Endothelial cell of umbilical vein (primary cell): ENCODE measurements around the gene PAN3. TPM values are rescaled to one million over a fixed set of nuclear protein-coding genes. Genes with fewer than 3 reads are reported as not detected.

Experiments
- BruUV-seq: library from RNA; stranded (reverse); fragments of 400-500 nt; replicated peaks from 2 replicates; lab custom pipeline; 2021; lab: Mats Ljungman, UMichigan
- CTCF ChIA-PET: fragments of 300-600, 350-600 bp; sonication (Branson Sonifier 250); formaldehyde crosslinking; loops from one replicate; lab custom pipeline; 2021; ENCODE audit warnings: antibody characterized with exemption, inconsistent platforms; lab: Charles Lee
- POLR2A ChIA-PET: fragments of 300-600, 350-600 bp; sonication (Branson Sonifier 250); formaldehyde crosslinking; loops from one replicate; lab custom pipeline; 2021; ENCODE audit warnings: antibody characterized with exemption, inconsistent platforms; lab: Charles Lee
- DNase-seq: peaks from one replicate; pipeline ENCODE4 v3.0.0-alpha.2; 2011; ENCODE audit warnings: low read depth, low spot score
- FAIRE-seq: peaks from 2 replicates; lab custom pipeline; 2011; peaks lifted over from hg19 to GRCh38; lab: Jason Lieb, UNC
- H2AFZ ChIP-seq: 2 replicates; pipeline ENCODE4 v1.6.0; 2012; ENCODE audit warnings: low read depth, low read length, control low read depth, inconsistent platforms
- H3K27ac ChIP-seq: 2 replicates; pipeline ENCODE4 v1.5.1; 2011; ENCODE audit warnings: low read depth, mild to moderate bottlenecking, control low read depth, low read length, moderate library complexity; ENCODE audit not compliant: insufficient read depth
- H3K27me3 ChIP-seq, 2 experiments: 2 replicates each; pipeline versions ENCODE4 v1.6.0 to v1.6.1; 2011; ENCODE audit warnings: low read length in 2 of 2, mixed read lengths in 1 of 2; ENCODE audit not compliant: control insufficient read depth in 2 of 2, insufficient read depth in 2 of 2
- H3K36me3 ChIP-seq, 2 experiments: 2 replicates in 1 of 2; 3 replicates in 1 of 2; pipeline ENCODE4 v1.5.1; 2011; ENCODE audit warnings: low read length in 2 of 2, mild to moderate bottlenecking in 1 of 2, moderate library complexity in 1 of 2; ENCODE audit not compliant: control insufficient read depth in 2 of 2, insufficient read depth in 2 of 2; ENCODE audit errors: extremely low read depth in 1 of 2
- H3K4me1 ChIP-seq: 3 replicates; pipeline ENCODE4 v1.5.1; 2011; ENCODE audit warnings: mild to moderate bottlenecking, low read length; ENCODE audit not compliant: control insufficient read depth, insufficient read depth; ENCODE audit errors: extremely low read depth
- H3K4me2 ChIP-seq: 2 replicates; pipeline ENCODE4 v1.6.1; 2011; ENCODE audit warnings: low read length, control low read depth, mixed read lengths; ENCODE audit not compliant: insufficient read depth
- H3K4me3 ChIP-seq, 3 experiments: fragments of 200-600 bp in 1 of 3; sonication (generic), shearing (Covaris generic) in 1 of 3; replicated peaks in 1 of 3; 2 replicates each; pipeline ENCODE4 v1.5.1; 2011 to 2016; ENCODE audit warnings: control low read depth in 3 of 3, low read length in 3 of 3, mild to moderate bottlenecking in 2 of 3, inconsistent platforms in 1 of 3, low read depth in 1 of 3, moderate library complexity in 1 of 3; ENCODE audit not compliant: insufficient read depth in 1 of 3
- H3K79me2 ChIP-seq: 2 replicates; pipeline ENCODE4 v1.6.0; 2012; ENCODE audit warnings: low read length, inconsistent platforms; ENCODE audit not compliant: control insufficient read depth, insufficient read depth
- H3K9ac ChIP-seq: replicated peaks from 2 replicates; pipeline ENCODE3; 2011; ENCODE audit warnings: low read length, control low read depth; ENCODE audit not compliant: insufficient read depth; ENCODE audit errors: extremely low read depth
- H3K9me1 ChIP-seq: replicated peaks from 3 replicates; pipeline ENCODE4 v1.6.0; 2011; ENCODE audit warnings: mild to moderate bottlenecking, low read length; ENCODE audit not compliant: control insufficient read depth, insufficient read depth; ENCODE audit errors: extremely low read depth
- H3K9me3 ChIP-seq: replicated peaks from 2 replicates; pipeline ENCODE4 v1.5.1; 2012; ENCODE audit warnings: low read length, inconsistent platforms; ENCODE audit not compliant: control insufficient read depth, insufficient read depth
- H4K20me1 ChIP-seq: replicated peaks from 2 replicates; pipeline ENCODE3; 2011; ENCODE audit warnings: mild to moderate bottlenecking, low read length; ENCODE audit not compliant: control insufficient read depth, insufficient read depth; ENCODE audit errors: extremely low read depth
- EZH2 ChIP-seq: IDR thresholded peaks from 2 replicates; pipeline ENCODE4 v1.6.1; 2012; ENCODE audit warnings: borderline replicate concordance, low read depth, mild to moderate bottlenecking, moderate library complexity, low read length, inconsistent platforms; ENCODE audit not compliant: severe bottlenecking
- FOS ChIP-seq: IDR thresholded peaks from 2 replicates; pipeline ENCODE4 v1.6.1; 2011; ENCODE audit warnings: mild to moderate bottlenecking, low read length, moderate library complexity, borderline replicate concordance; ENCODE audit not compliant: insufficient read depth
- GATA2 ChIP-seq: IDR thresholded peaks from 2 replicates; pipeline ENCODE4 v1.7.0; 2011; ENCODE audit warnings: low read depth, mild to moderate bottlenecking, moderate library complexity, mixed read lengths, low read length; ENCODE audit not compliant: insufficient read length, insufficient read depth
- JUN ChIP-seq: IDR thresholded peaks from 2 replicates; pipeline ENCODE4 v1.6.1; 2011; ENCODE audit warnings: borderline replicate concordance, low read depth; ENCODE audit not compliant: insufficient read length, insufficient read depth
- MYC ChIP-seq: IDR thresholded peaks from one replicate; pipeline ENCODE4 v1.6.1; 2011; ENCODE audit warnings: mild to moderate bottlenecking, low read depth, low read length
- POLR2A ChIP-seq: IDR thresholded peaks from 2 replicates; pipeline ENCODE4 v1.6.1; 2012; ENCODE audit warnings: low read depth, mild to moderate bottlenecking, control low read depth, low read length
- POLR2AphosphoS5 ChIP-seq: IDR thresholded peaks from 2 replicates; pipeline ENCODE4 v1.6.1; 2012; ENCODE audit warnings: low read depth, mild to moderate bottlenecking, control low read depth, low read length, moderate library complexity; ENCODE audit not compliant: insufficient read depth
- dilution Hi-C: fragments of 300-500 bp; cut with MboI; formaldehyde crosslinking; loops from one replicate; pipeline ENCODE4 v1.15.0; 2019; ENCODE audit warnings: low sequenced_read_pairs; ENCODE audit not compliant: extremely low pct_ligation_motif_present
- intact Hi-C: fragments of 100-400 bp; cut with micrococcal nuclease; formaldehyde crosslinking; loops from one replicate; pipeline ENCODE4 v1.10.0; 2022
- polyA plus RNA-seq, 4 experiments: library from polyadenylated mRNA; depleted of rRNA in 3 of 4; stranded (reverse) in 3 of 4; unstranded in 1 of 4; fragments of >200 nt; gene quantifications; 2 replicates each; pipeline versions ENCODE4 v1.2.1 to v1.2.3, GENCODE V29; 2011 to 2012; ENCODE audit warnings: missing spikeins in 1 of 4
- total RNA-seq: library from RNA; stranded (reverse); gene quantifications from 2 replicates; pipeline ENCODE4 v1.2.3, GENCODE V29; 2021
- TF ChIP-seq, protein P1 (sequence below), 2 donors: IDR thresholded peaks; 1 replicate in 1 of 2; 2 replicates in 1 of 2; pipeline ENCODE4 v1.5.1; 2011; ENCODE audit warnings: low read length in 2 of 2, mild to moderate bottlenecking in 2 of 2, moderate library complexity in 2 of 2, control low read depth in 1 of 2, inconsistent platforms in 1 of 2, low read depth in 1 of 2; ENCODE audit not compliant: insufficient read depth in 1 of 2; ENCODE audit errors: extremely low read depth in 1 of 2
- TF ChIP-seq, protein P2 (sequence below): IDR thresholded peaks from 2 replicates; pipeline ENCODE4 v1.6.1; 2011; ENCODE audit not compliant: insufficient read depth, insufficient read length

PAN3 gene
- total and polyA plus RNA-seq, 2 donors (not counting 3 experiments of a cell fraction or from before 2014, with no cell fraction given): 8.5 to 31.9 TPM

DNA sequence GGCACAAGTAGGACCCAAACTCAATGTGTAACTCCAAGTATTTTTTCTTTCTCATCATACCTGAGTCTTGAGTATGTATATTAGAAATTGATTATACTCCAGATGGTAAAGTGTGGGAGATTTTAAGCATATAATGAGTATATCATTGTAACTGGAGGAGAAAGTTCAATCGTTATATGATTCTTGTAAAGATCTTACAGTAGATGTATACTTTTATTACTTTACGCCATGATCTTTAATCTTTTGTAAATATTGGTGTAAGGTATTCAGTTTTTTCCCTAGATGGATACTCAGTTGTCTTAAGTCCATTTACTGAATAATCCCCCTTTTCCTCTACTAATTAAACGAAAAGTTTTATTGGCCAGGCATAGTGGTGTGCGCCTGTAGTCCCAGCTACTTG lies 25.2 kb downstream of the PAN3 start:
- H3K4me3 ChIP-seq: no peak overlapping the region
- POLR2A ChIA-PET: no interaction called here
- intact Hi-C loops: no loop called here

More for the DNA sequence above, 25.2 kb downstream of the PAN3 start:
- Histone ChIP-seq H3K9me3 (no peaks in the 10 kb centered on the region), H3K27me3 (no peaks in the 10 kb centered on the region), H3K27ac (no peak overlapping the region), H3K79me2 (peaks cover 51% of the 10 kb centered on the region), H3K36me3 (no peaks in the 10 kb centered on the region), H3K9me1 (no peaks in the 10 kb centered on the region), H3K4me2 (no peak overlapping the region), H2AFZ (no peak overlapping the region), H4K20me1 (peaks cover 14% of the 10 kb centered on the region), H3K9ac (no peak overlapping the region), H3K4me1 (peaks cover 2% of the 10 kb centered on the region)
- DNase-seq (no peak), FAIRE-seq (no peak)
- CTCF ChIA-PET: no interaction called here
- no peak for TF ChIP-seq MYC
- TF ChIP-seq POLR2A: no peak
- no peak for TF ChIP-seq FOS
- no peak for TF ChIP-seq JUN
- TF ChIP-seq GATA2: no peak
- no peak for TF ChIP-seq POLR2AphosphoS5
- TF ChIP-seq, protein P1, sequence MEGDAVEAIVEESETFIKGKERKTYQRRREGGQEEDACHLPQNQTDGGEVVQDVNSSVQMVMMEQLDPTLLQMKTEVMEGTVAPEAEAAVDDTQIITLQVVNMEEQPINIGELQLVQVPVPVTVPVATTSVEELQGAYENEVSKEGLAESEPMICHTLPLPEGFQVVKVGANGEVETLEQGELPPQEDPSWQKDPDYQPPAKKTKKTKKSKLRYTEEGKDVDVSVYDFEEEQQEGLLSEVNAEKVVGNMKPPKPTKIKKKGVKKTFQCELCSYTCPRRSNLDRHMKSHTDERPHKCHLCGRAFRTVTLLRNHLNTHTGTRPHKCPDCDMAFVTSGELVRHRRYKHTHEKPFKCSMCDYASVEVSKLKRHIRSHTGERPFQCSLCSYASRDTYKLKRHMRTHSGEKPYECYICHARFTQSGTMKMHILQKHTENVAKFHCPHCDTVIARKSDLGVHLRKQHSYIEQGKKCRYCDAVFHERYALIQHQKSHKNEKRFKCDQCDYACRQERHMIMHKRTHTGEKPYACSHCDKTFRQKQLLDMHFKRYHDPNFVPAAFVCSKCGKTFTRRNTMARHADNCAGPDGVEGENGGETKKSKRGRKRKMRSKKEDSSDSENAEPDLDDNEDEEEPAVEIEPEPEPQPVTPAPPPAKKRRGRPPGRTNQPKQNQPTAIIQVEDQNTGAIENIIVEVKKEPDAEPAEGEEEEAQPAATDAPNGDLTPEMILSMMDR (IDR thresholded peaks at IDR 0.05; ENCODE audit: extremely low read depth in 1 of 2, insufficient read depth in 1 of 2, low read depth in 1 of 2, low read length in 2 of 2): no peak
- TF ChIP-seq, protein P2, sequence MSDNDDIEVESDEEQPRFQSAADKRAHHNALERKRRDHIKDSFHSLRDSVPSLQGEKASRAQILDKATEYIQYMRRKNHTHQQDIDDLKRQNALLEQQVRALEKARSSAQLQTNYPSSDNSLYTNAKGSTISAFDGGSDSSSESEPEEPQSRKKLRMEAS: no peak
- TF ChIP-seq EZH2: no peak
- no TSS peak for BruUV-seq
- dilution Hi-C loops: no loop called here
